Uterus (tissue), 2 donors: Measurements from ENCODE around the gene MAT1A.
"Not testable (repeated sequence)": the region's sequence is repeated elsewhere in the genome, so short reads cannot be mapped to it uniquely, and the experiment has no call there.

ENCODE experiments used
- POLR2A ChIP-seq, 2 donors: fragments of 450-650 bp; IDR thresholded peaks; one replicate each; pipeline ENCODE4 v1.6.1; 2016; ENCODE audit warnings: antibody characterized with exemption in 2 of 2, mild to moderate bottlenecking in 1 of 2, moderate library complexity in 1 of 2
- TF ChIP-seq, protein P1 (sequence below), 4 experiments: fragments of 200-600 bp in 2 of 4; fragments of 450-650 bp in 2 of 4; sonication (generic) in 2 of 4; IDR thresholded peaks; one replicate each; pipeline ENCODE4 v1.5.1; 2016 to 2019; ENCODE audit warnings: antibody characterized with exemption in 4 of 4, mild to moderate bottlenecking in 2 of 4, moderate library complexity in 1 of 4

DNA sequence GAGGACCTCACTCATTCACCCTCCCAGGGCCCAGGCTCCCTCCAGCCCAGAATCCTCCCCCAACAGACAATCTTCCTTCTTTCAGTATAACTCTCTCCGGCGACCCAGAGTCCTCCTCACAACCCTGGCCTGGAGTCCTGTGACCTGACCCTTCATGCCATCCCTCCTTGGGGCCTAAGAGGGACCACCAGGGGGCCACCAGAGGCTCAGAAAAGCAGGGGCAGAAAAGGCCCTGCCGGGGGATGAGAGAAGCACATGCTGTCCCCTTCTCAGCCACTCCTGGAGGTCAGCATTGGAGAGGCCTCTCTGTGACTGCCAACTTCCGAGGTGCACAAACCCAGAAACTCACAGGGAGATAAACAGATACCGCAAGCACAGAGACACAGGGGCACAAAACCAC, 53.0 kb downstream of the MAT1A start:
- TF ChIP-seq, protein P1, sequence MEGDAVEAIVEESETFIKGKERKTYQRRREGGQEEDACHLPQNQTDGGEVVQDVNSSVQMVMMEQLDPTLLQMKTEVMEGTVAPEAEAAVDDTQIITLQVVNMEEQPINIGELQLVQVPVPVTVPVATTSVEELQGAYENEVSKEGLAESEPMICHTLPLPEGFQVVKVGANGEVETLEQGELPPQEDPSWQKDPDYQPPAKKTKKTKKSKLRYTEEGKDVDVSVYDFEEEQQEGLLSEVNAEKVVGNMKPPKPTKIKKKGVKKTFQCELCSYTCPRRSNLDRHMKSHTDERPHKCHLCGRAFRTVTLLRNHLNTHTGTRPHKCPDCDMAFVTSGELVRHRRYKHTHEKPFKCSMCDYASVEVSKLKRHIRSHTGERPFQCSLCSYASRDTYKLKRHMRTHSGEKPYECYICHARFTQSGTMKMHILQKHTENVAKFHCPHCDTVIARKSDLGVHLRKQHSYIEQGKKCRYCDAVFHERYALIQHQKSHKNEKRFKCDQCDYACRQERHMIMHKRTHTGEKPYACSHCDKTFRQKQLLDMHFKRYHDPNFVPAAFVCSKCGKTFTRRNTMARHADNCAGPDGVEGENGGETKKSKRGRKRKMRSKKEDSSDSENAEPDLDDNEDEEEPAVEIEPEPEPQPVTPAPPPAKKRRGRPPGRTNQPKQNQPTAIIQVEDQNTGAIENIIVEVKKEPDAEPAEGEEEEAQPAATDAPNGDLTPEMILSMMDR (IDR thresholded peaks at IDR 0.05): not testable (repeated sequence)
- TF ChIP-seq POLR2A (IDR thresholded peaks at IDR 0.05): not testable (repeated sequence)
